Measurements from ENCODE around the gene CPEB4. TPM values are rescaled to one million over a fixed set of nuclear protein-coding genes. Genes with fewer than 3 reads are reported as not detected.
A peak's percentile ranks its signal among the peaks of the same experiment; 100 is the strongest.

The CPEB4 gene
- total RNA-seq, 4 donors from 2014 or later = 97.8 to 109 (median 102) TPM

- H3K9me3 ChIP-seq = no peaks in the 10 kb centered on the region
- intact Hi-C loops (cut with DNase I; ENCODE audit: low total_unique reads) = no loop called here
- ATAC-seq (no peak), DNase-seq (no peak)
- H3K36me3 ChIP-seq = no peaks in the 10 kb centered on the region
- peaks cover 22 to 35% of the 10 kb centered on the region in 2 donors for H3K4me1 ChIP-seq
- in situ Hi-C loops (cut with MboI; ENCODE audit: low sequenced_read_pairs in 4 of 4) = loop anchor here in 2 of 4 donors (5.0 to 10.0 kb wide), 3 partner anchors 73 to 139 kb away; no protein-coding TSS in a partner anchor
- TF ChIP-seq POLR2A (IDR thresholded peaks at IDR 0.05) (no peak), CTCF (IDR thresholded peaks at IDR 0.05 in 4 of 5, conservative IDR thresholded peaks at IDR 0.05 in 1 of 5) (no peak)
- peak overlapping the region; percentile 79 to 90 (median 88) for H3K4me3 ChIP-seq
- H3K27ac ChIP-seq = peak overlapping the region; percentile 94 to 99 (median 96)
- H3K27me3 ChIP-seq = no peaks in the 10 kb centered on the region
Measured at GRCh38 chr5:173891308-173892116, 3.4 kb downstream of the CPEB4 start.

GRCh38 chr5:173893192-173893561 is 5.0 kb downstream of the CPEB4 start:
- DNase-seq (no peak), ATAC-seq (no peak)
- no peak for TF ChIP-seq CTCF (IDR thresholded peaks at IDR 0.05 in 4 of 5, conservative IDR thresholded peaks at IDR 0.05 in 1 of 5)
- TF ChIP-seq POLR2A (IDR thresholded peaks at IDR 0.05) = no peak
- Histone ChIP-seq H3K4me1 (peaks cover 39 to 50% of the 10 kb centered on the region in 2 donors), H3K4me3 (peak overlapping the region; percentile 79 to 90 (median 88)), H3K36me3 (no peaks in the 10 kb centered on the region), H3K9me3 (no peaks in the 10 kb centered on the region), H3K27ac (peak overlapping the region; percentile 94 to 99 (median 96)), H3K27me3 (no peaks in the 10 kb centered on the region)
- intact Hi-C loops (cut with DNase I; ENCODE audit: low total_unique reads) = no loop called here
- in situ Hi-C loops (cut with MboI; ENCODE audit: low sequenced_read_pairs in 4 of 4) = loop anchor here in 2 of 4 donors (5.0 to 10.0 kb wide), 3 partner anchors 72 to 141 kb away; no protein-coding TSS in a partner anchor

- no peak for ATAC-seq
- DNase-seq = no peak
- intact Hi-C loops (cut with DNase I; ENCODE audit: low total_unique reads) (no loop called here), in situ Hi-C loops (cut with MboI; ENCODE audit: low sequenced_read_pairs in 4 of 4) (loop anchor here in 1 of 4 donors (10.0 kb wide), 1 partner anchor 69 kb away; no protein-coding TSS in a partner anchor)
- Histone ChIP-seq H3K36me3 (no peaks in the 10 kb centered on the region), H3K27me3 (no peaks in the 10 kb centered on the region), H3K4me3 (peak overlapping the region in 3 of 4 donors; percentile 21 to 90 (median 89)), H3K9me3 (no peaks in the 10 kb centered on the region), H3K27ac (peak overlapping the region; percentile 94 to 99 (median 96)), H3K4me1 (peaks cover 50 to 61% of the 10 kb centered on the region in 2 donors)
- TF ChIP-seq CTCF (IDR thresholded peaks at IDR 0.05 in 4 of 5, conservative IDR thresholded peaks at IDR 0.05 in 1 of 5) (no peak), POLR2A (IDR thresholded peaks at IDR 0.05) (no peak)
Measured at GRCh38 chr5:173895401-173896165, 7.4 kb downstream of the CPEB4 start.

- peak overlapping the region; percentile 94 to 99 (median 96) for H3K27ac ChIP-seq
- H3K4me3 ChIP-seq = no peak overlapping the region
- intact Hi-C loops (cut with DNase I; ENCODE audit: low total_unique reads) = no loop called here
- no peak for TF ChIP-seq CTCF (IDR thresholded peaks at IDR 0.05 in 4 of 5, conservative IDR thresholded peaks at IDR 0.05 in 1 of 5)
- no peak for TF ChIP-seq POLR2A (IDR thresholded peaks at IDR 0.05)
- H3K9me3 ChIP-seq = no peaks in the 10 kb centered on the region
- no peaks in the 10 kb centered on the region for H3K27me3 ChIP-seq
- peaks cover 60 to 71% of the 10 kb centered on the region in 2 donors for H3K4me1 ChIP-seq
- DNase-seq (no peak), ATAC-seq (no peak)
- in situ Hi-C loops (cut with MboI; ENCODE audit: low sequenced_read_pairs in 4 of 4) = loop anchor here in 1 of 4 donors (10.0 kb wide), 1 partner anchor 68 kb away; no protein-coding TSS in a partner anchor
- H3K36me3 ChIP-seq = no peaks in the 10 kb centered on the region
Measured at GRCh38 chr5:173896631-173897030, 8.5 kb downstream of the CPEB4 start.
